ENCODE results near the gene KDM4B. TPM values are rescaled to one million over a fixed set of nuclear protein-coding genes. Genes with fewer than 3 reads are reported as not detected.
"Not testable (repeated sequence)": the region's sequence is repeated elsewhere in the genome, so short reads cannot be mapped to it uniquely, and the experiment has no call there.

Gene KDM4B
- total RNA-seq, 4 donors from 2014 or later, result 16.3 to 38.3 (median 22.4) TPM

DNA sequence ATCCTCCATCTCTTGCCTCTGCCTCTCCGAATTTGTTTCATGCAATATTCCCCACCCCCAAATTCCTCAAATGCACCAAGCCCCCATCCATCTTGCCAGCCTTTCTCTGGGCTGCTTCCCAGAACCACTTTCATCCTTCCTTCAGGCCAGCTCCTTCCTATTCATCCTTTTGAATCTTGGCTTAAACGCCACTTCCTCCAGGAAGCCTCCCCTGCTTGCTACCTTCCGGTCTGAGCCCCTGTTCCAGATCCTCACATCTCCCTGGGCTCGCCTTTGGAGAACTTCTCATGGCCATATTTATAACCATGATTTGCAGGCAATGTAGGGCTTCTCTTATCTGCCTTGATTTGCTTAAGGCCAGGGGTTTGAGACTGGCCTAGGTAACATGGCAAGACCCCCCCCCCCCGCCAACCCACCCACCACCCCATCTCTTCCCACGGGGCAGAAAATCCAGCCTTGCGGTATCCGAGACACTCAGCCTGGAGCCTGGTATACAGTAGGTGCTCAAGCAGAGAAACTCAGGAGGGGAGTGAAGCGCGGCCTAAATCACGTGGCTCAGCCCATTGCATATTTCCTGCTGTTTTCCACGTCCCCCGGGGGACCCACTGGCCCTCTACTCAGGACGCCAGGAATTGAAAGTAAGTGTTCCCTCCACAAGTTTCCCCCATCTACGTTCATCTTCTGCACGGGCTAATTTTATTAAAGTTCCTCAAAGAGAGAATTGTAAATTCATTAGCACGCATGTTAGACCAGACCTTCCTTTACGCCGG is 219.8 kb downstream of the KDM4B start:
- TF ChIP-seq, protein P1, sequence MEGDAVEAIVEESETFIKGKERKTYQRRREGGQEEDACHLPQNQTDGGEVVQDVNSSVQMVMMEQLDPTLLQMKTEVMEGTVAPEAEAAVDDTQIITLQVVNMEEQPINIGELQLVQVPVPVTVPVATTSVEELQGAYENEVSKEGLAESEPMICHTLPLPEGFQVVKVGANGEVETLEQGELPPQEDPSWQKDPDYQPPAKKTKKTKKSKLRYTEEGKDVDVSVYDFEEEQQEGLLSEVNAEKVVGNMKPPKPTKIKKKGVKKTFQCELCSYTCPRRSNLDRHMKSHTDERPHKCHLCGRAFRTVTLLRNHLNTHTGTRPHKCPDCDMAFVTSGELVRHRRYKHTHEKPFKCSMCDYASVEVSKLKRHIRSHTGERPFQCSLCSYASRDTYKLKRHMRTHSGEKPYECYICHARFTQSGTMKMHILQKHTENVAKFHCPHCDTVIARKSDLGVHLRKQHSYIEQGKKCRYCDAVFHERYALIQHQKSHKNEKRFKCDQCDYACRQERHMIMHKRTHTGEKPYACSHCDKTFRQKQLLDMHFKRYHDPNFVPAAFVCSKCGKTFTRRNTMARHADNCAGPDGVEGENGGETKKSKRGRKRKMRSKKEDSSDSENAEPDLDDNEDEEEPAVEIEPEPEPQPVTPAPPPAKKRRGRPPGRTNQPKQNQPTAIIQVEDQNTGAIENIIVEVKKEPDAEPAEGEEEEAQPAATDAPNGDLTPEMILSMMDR (IDR thresholded peaks at IDR 0.05), result no peak
- no peak for ATAC-seq (ENCODE audit: low FRiP score)
- DNase-seq (ENCODE audit: low spot score), result no peak

DNA sequence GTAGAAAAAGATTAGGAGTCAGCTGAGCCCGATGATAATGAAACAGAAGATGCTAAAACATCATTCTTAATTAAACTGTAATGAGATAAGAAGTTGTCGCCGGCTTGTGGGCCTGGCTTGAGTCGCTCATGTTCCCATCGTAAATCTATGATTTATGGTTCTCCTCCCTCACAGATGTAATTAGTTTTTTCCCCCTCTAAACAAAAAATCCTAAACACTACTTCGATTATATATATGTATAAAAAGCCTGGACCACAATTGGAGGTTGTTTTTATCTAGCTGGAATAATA is 220.3 kb downstream of the KDM4B start:
- ATAC-seq (ENCODE audit: low FRiP score) (no peak), DNase-seq (ENCODE audit: low spot score) (no peak)
- TF ChIP-seq, protein P1 (IDR thresholded peaks at IDR 0.05), result no peak

DNA sequence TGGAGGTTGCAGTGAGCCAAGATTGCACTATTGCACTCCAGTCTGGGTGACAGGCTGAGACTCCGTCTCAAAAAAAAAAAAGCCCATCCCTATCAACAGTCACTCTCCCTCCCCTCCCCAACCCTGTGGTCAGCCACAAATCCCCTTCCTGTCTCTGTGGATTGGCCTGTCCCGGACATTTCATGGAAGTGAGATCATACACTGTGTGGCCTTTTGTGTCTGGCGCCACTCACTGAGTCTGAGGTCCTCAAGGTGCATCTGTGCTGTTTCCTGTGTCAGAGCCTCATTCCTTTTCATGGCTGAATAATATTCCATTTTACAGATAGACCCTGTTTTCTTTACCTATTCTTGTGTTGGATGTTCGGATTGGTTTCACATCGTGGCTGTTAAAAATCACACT is 222.2 kb downstream of the KDM4B start:
- DNase-seq (ENCODE audit: low spot score) (no peak), ATAC-seq (ENCODE audit: low FRiP score) (no peak)
- TF ChIP-seq, protein P1 (IDR thresholded peaks at IDR 0.05), result no peak

DNA sequence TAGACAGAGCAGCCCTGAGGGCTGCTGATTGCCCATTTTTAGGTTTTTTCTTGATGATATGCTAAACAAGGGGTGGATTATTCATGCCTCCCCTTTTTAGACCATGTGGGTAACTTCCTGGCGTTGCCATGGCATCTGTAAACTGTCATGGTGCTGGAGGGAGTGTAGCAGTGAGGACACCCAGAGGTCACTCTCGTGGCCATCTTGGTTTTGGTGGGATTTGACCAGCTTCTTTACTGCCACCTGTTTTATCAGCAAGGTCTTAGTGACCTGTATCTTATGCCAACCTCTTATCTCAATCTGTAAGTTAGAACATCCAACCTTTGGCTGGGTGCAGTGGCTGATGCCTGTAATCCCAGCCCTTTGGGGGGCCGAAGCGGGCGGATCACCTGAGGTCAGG is 223.7 kb downstream of the KDM4B start:
- no peak for DNase-seq (ENCODE audit: low spot score)
- TF ChIP-seq, protein P1 (IDR thresholded peaks at IDR 0.05), result no peak
- ATAC-seq (ENCODE audit: low FRiP score), result no peak

- DNase-seq (ENCODE audit: low spot score) (no peak), ATAC-seq (ENCODE audit: low FRiP score) (no peak)
- TF ChIP-seq, protein P1 (IDR thresholded peaks at IDR 0.05), result no peak
Measured at GRCh38 chr19:5193192-5193591, 224.3 kb downstream of the KDM4B start.

- TF ChIP-seq, protein P1 (IDR thresholded peaks at IDR 0.05), result no peak
- ATAC-seq (ENCODE audit: low FRiP score), result no peak
- DNase-seq (ENCODE audit: low spot score), result no peak
Measured at GRCh38 chr19:5194641-5195040, 225.7 kb downstream of the KDM4B start.

GRCh38 chr19:5195587-5195986 is 226.7 kb downstream of the KDM4B start:
- ATAC-seq (ENCODE audit: low FRiP score); DNase-seq (ENCODE audit: low spot score): not testable (repeated sequence)

Data from omental fat pad (tissue), 4 donors.